ACHN (cell line): ENCODE measurements around the gene PIEZO2.

Source experiments
- DNase-seq: peaks from one replicate; pipeline ENCODE4 v3.0.0-alpha.2; 2015
- in situ Hi-C: cut with HindIII; loops from 2 replicates; pipeline ENCODE4 v1.10.0; 2017; ENCODE audit warnings: low sequenced_read_pairs, low pct_ligation_motif_present, low pct_unique_long_range_greater_than_20kb

PIEZO2 gene

DNA sequence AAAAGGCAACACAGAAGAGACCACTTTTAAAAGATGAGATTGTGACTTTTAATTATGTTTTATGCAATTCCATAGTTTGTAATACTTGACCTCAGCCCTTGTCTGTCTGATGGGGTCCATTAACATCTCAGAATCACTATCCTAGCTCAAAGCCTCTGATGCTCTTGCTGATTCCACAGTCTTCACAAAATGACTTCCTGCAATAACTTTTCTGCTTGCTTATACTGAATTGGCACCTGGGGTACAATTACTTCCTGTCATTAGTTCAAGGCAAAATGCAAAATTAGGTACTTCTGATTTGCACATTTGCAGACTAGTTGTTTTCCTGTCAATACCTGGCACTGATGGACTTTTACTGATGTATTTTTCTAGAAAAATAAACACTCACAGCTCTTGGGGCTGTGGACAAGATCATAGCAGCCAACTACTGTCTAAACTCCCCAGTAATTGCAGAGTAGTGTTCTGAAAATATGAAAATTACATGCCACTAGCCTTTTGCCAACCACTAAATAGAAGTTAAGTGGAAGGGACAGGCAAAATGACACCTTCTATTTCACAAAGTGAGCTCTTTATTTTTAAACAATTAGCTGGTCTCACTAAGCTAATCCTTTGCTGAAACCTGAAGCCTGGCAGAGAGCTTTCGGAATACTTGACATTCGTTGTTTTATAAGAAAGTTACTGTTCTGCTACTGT lies 129.1 kb downstream of the PIEZO2 start:
- no peak for DNase-seq
- in situ Hi-C loops = no loop called here

DNA sequence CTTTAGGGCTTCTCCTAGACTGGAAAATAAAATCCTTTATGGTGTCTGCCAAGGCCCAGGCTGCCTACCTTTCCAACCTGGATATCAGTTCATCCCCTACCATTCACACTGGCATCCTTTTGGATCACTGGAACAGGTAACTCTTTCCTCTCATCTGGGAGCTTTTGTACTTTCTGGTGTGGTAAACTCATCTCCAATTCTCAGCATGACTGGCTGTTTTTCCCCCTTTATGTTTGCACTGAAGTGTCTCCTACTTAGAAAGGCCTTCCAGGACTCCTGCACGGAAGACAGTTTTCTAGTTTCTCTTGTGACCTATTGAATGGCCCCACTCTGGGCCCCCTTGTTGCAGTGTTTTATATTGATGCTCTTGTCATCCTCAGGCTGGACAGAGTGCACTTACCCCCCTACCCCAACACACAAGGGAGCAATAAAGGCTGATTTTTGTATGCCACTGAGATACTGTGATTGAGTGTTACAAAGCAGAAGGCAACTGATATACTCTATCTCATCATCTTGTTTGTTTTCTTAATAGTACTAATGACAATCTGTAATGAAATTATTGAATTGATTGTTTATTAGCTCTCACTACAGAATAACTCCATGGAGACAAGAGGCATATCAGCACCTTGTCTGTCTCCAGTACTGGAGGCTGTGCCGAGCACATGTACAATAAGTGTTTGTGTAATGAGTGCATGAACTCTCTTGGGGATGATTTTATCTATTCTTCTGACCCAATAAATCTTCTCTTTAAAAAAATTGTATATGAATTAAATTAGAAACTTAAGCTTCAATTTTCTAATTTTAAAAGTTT lies 129.9 kb downstream of the PIEZO2 start:
- in situ Hi-C loops = no loop called here
- no peak for DNase-seq

DNA sequence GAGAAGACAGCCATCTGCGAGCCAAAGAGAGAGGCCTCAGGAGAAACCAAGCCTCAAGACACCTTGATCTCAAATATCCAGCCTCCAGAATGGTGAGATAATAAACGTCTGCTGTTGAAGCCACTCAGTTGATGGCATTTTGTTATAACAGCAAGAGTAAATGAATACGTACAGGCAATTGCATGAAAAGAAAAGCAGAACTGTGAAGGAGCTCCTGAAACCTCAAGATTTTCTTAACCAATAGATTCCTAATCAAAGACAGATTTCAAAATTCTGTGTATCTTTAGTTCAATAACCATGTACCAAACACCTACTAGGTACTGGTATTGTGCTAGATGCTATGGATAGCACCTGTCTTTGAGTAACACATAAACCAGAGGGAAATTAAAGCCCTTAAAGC lies 139.5 kb downstream of the PIEZO2 start:
- in situ Hi-C loops = no loop called here
- no peak for DNase-seq

DNA sequence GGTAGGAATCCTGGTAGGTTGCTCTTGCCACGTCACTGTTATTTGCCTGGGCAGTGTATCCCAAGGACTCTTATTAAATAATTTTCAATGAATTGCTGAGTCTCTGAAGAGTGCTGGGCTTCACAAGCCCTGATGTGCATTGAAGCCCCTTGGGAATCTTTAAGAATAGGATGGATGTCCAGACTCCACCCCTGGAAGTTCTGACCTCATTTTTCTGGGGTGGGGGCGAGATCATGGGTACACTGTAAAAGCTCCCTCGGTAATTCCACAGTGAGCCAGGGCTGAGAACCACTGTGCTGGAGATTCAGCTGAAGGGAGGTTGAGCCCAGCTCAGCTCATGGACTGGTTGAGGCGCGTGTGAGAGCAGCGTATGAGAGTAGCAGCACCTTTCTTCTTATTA lies 140.2 kb downstream of the PIEZO2 start:
- in situ Hi-C loops = no loop called here
- DNase-seq = no peak

DNA sequence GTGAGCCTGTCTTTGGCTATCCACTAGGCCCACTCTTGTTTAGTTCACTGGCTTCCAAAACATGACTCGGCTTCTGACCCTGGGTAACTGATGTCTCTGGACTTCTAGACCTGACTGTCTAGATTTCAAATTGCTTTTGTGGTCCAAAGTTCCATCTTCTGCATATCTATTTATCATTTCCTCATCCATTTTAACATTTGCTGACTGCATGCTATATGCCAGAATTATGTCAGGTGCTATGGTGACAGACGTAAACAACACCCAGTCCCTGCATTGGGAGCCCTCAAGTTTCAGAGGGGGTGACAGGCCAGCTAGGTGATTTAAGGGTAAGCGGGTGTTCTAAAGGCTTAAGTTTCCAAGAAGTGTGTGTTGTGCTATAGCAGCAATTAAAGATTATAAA lies 140.9 kb downstream of the PIEZO2 start:
- no peak for DNase-seq
- in situ Hi-C loops = no loop called here

DNA sequence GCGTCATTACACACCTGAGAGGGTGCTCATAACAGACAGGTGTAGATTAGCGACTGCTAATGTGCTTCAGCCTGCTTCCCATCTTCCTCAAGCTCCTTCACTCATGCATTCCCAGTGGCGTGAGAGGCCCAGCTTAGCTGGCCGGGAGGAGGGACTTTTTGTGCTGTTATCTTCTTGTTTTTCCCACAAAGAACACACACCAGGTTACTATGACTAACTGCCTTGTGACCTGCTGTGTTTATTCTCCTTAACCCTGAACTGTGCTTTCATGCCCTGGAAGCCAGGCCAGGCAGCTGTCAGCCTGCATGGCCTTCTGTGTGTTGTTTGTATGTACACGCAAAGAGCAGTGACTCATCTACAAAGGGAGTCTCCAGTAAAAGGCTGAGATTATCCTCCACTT lies 143.8 kb downstream of the PIEZO2 start:
- in situ Hi-C loops = no loop called here
- no peak for DNase-seq

DNA sequence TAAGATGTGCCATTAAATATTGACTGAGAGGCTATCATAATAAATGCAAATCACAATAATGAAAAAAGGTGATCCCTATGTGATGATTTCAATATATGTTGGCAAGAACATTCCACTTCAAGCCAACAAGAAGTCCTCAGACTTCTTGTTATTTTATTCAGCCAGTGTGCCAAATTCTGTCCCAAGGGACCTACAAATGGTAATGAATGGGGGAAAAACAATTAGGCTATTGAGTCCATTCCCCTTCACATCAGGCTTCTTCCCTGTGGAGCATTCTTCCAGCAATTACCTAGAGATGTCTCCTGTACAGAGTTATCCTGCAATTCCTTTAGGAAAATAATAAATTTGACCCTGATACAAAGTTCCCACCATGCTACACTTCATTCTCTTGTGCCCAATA lies 144.4 kb downstream of the PIEZO2 start:
- no peak for DNase-seq
- in situ Hi-C loops = no loop called here

DNA sequence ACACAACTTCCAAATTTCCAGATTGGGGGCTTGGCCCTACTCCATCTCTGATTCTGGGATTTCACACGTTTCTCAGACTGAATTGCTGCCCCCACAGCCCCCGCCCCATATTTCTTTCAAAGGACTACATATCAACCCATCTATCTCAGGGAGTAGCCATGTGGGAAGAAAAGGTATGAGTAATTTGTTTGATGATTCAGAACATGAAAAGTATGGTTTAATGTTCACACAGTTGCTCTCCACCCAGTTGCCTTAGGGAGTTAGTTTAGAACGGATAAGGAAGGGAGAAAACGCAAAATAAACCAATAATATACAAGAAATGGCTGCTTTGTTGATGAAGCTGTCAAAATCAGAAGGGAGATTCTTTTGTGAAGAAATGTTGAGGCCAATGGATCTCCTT lies 145.1 kb downstream of the PIEZO2 start:
- in situ Hi-C loops = no loop called here
- DNase-seq = no peak

DNA sequence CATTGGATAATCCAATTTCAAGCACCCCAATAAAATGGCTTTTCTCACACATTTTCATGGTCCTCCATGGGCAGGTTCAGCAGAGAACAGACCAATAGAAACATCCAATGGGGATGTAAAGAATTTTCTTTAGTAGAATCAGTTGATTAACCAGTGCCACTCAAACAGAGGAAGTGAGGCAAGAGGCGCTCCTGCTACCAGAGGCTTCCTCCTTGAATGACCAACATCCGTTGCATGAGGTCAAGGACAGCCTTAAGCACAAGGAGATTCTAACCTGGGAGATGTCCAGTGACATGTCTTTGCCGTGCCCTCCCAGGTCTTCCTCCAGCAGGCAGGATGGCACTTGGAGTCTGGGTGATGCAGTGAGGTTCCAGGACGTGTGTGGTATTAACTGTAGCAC lies 146.6 kb downstream of the PIEZO2 start:
- DNase-seq = no peak
- in situ Hi-C loops = no loop called here

DNA sequence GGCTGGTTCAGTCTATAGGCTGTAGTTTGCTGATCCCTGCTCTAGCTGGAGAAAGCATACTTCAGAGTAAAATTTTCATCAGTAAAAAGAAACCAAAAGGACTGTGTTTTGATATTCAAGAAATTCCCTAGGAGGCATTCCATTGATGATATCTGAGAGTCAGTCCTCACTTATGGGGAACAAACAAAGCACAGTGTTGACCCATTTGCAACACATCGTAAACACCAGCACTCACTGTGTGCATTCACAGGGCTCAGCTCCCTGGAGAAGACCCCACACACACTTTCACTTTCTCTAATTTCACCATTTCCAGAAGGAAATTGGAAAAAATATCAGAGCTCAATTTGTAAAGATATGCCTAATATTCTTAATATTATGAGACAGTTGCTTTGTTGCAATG lies 147.1 kb downstream of the PIEZO2 start:
- DNase-seq = no peak
- in situ Hi-C loops = no loop called here

DNA sequence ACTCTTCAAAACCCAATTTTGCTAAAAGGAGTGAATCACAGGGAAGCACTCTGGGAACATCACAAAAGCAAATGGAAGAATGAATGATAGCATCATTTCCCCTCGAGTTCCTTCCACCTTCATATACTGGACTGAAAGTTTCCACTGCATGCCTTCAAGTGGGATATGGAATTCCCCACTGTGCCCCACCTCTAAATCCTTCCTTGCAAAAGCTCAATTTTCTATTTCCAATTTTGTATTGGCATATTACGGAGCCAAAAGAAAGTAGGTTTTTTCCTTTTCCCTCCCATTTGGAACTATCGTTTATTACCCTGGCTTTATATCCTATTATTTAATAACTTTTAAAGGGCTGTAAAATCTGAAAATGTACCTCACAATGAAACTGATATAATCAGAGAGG lies 149.3 kb downstream of the PIEZO2 start:
- in situ Hi-C loops = no loop called here
- no peak for DNase-seq

DNA sequence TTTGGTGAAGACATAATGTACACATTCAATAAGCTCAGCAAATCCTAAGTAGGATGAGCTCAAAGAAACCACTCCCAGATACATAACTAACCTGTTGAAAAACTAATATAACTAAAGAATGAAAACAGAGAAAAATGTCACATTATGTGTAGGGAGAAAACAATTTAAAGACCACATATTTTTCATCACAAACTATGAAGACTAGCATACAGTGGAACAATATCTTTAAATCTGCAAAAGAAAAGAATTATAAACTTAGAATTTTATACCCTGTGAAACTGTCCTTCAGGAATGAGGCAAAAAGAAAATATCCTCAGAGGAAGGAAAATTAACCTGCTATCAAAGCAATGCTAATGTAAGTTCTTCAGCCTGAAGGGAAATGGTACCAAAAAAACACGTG lies 151.5 kb downstream of the PIEZO2 start:
- DNase-seq = no peak
- in situ Hi-C loops = no loop called here

DNA sequence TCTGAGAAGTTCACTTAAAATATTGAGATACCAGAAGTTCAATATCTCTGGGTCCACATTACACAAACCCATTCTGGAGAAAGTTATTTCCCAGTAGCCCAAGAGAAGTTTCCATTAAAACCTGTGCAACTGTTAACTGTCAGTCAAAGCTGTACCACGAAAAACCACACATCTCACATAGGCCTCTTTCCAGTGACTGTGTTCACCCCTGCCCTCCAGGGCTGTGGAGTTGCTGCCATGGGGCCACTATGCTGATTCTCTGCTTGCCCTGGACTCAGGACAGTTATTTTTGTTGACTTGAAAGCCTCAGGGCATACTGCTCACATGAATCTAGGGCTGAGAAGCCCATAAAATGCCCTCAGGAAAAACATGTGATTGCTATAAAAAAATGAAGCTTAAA lies 153.8 kb downstream of the PIEZO2 start:
- in situ Hi-C loops = no loop called here
- no peak for DNase-seq

DNA sequence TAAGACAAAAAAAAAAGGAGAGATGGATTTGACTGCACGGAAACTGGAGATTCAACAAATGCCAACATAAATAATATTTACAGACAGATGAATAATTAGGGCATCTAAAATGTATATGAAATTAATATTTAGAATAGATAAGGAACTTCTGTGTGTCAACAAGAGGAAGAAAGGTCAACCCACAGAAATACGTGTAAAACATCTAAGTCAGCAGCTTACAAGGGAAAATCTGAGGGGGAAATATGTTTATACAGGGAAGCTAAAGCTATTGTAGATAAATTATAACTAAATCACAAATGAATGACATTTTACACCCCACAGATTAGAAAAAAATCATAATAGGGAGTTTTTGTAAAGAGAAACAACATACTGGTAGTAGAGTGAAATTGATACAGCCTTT lies 159.9 kb downstream of the PIEZO2 start:
- in situ Hi-C loops = no loop called here
- DNase-seq = no peak

DNA sequence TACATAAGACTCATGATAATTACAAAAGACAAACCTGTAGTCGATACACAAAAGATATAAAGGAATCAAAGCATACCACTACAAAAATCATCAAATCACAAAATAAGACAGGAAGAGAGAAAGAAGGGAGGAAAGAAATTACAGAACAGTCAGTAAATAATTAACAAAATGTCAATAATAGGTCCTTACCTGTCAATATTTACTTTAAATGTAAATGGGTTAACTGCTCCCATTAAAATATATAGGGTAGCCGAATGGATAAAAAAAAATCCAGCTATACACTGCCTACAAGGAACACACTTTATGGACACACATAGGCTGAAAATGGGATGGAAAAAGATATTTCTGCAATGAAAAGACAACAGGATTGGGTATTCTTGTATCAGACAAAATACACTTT lies 163.7 kb downstream of the PIEZO2 start:
- in situ Hi-C loops = no loop called here
- DNase-seq = no peak

DNA sequence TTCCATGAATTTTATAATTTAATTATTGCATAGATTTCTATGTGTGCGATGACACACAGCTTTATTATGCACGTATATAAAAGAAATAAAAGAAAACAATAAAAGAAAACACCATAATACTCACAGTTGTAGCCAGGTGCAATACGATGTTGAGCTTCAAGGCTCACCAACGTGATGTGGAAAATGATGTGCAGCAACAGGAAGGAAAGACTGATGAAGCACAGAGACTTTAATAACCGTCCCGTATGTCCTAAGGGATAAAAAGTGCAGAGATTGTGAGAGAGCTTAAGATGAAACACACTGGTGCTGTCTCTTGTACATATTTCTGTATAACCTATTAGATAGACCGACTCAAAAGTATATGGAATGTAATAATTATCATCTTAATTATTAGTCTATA lies 170.0 kb downstream of the PIEZO2 start:
- in situ Hi-C loops = no loop called here
- DNase-seq = no peak

DNA sequence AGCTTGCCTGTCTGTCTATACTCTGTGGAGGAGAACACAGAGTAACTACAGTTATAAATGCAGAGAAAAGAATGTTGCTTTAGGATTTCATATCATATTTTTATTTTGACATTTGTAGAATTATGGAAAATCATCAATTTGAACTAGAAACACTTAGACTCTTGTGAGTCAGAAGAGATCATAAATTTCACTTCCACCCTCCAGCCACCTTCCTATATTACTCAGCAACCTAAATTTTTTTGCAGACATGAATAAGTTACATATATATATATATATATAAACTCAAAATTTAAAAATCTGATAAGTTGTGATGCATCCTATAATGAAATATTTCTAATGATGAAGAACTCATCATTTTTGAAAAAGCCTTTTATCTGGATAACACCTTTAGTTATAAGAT lies 172.3 kb downstream of the PIEZO2 start:
- in situ Hi-C loops = no loop called here
- no peak for DNase-seq

DNA sequence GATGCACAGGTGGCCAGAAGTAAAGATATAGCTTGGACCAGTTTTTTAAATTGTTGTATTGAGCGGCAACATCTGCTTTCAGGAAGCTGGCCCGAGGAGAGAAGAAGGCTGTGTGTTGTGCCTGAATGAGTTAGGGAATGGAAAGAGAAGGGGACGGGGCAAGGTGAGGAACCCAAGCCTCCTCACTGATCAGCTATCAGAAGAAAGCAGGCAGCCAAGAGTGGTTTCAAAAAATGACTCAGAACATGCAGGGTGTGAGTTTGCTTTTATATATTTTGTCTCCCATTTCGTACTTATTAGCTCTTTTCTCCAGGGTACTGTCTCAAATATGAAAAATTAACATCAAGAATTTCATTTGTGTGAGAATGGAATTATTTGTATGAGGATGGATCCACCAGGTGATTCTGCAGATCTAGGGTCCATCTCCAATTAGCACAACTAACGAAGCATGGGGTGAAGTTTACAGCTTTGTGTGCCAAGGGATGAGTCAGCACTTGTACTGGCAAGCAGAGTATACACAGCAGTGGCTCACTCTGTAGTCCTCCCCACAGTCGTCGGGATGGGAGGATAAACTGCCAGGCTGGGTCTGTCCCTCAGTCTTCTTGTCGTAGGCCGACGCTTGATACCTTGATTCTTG lies 175.7 kb downstream of the PIEZO2 start:
- no peak for DNase-seq
- in situ Hi-C loops = no loop called here

DNA sequence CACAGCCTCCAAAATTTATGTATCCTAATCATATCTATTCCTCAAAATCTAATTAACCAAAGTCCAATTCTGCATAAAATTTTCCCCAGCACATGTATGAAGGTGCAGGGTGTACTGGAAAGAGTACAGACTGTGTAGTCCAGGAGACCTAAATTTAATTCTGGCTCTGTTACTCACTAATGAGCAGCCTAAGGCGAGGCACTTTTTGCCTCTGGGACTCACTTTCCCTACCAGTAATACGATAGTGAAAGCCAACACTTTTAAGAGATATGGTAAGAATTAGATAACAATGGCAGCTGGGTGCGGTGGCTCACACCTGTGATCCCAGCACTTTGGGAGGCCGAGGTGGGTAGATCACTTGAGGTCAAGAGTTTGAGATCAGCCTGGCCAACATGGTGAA lies 177.7 kb downstream of the PIEZO2 start:
- DNase-seq = no peak

DNA sequence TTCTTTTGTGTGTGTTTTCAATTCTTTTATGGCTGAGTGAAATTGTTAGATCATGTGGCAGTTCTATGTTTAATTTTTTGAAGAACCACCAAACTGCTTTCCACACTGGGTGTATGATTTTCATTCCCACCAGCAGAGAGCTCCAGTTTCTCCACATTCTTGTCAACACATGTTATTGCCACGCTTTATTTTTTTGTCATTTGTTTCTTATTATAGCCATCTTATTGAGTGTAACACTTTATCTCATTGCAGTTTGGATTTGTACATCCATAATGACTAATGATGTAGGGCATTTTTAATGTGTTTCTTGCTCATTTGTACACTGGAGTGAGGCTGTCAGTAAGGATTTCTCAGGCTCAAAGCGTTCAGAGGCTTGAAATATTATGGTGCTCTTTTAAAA lies 184.2 kb downstream of the PIEZO2 start:
- in situ Hi-C loops = no loop called here
- DNase-seq = no peak

More for the DNA sequence above, 177.7 kb downstream of the PIEZO2 start:
- in situ Hi-C loops = no loop called here
